ENCODE results near the gene AGBL5.

GRCh38 chr2:27040282-27040681 lies 11.2 kb upstream of the AGBL5 start:
- no peak for TF ChIP-seq MAX (IDR thresholded peaks at IDR 0.05)
- TF ChIP-seq CHD4 (IDR thresholded peaks at IDR 0.05; ENCODE audit: borderline replicate concordance), result no peak
- no peak for TF ChIP-seq CTCF (IDR thresholded peaks at IDR 0.05)
- no peak for TF ChIP-seq POLR2A (IDR thresholded peaks at IDR 0.05; ENCODE audit: low read length)
- no peak for TF ChIP-seq MYC (IDR thresholded peaks at IDR 0.05; ENCODE audit: borderline replicate concordance, low read length)
- no peak for TF ChIP-seq RFX5 (IDR thresholded peaks at IDR 0.05)
- no peak for TF ChIP-seq HDAC2 (IDR thresholded peaks at IDR 0.05)
- TF ChIP-seq EHMT2 (IDR thresholded peaks at IDR 0.05; ENCODE audit: low read depth), result no peak
- TF ChIP-seq ELK1 (IDR thresholded peaks at IDR 0.05; ENCODE audit: low read depth, low read length), result no peak
- no peak for TF ChIP-seq EP300 (IDR thresholded peaks at IDR 0.05)
- TF ChIP-seq HMGXB4 (CRISPR knock-in tag; IDR thresholded peaks at IDR 0.05; ENCODE audit: borderline replicate concordance), result no peak
- no peak for TF ChIP-seq PBX3 (IDR thresholded peaks at IDR 0.05)
